ENCODE results near the gene DLX3. TPM values are rescaled to one million over a fixed set of nuclear protein-coding genes. Genes with fewer than 3 reads are reported as not detected.

DLX3 gene
- total RNA-seq, 1 experiment from 2014 or later, result 1.2 TPM

- Histone ChIP-seq H3T11ph (ENCODE audit: low read length) (no peak overlapping the region), H3K9ac (ENCODE audit: extremely low read depth, insufficient read length, low read length) (no peak overlapping the region), H3K23me2 (ENCODE audit: insufficient read length, low read depth, low read length, poor library complexity, severe bottlenecking) (no peaks in the 10 kb centered on the region), H3K23ac (ENCODE audit: insufficient read length, low read depth, low read length) (no peak overlapping the region), H2BK12ac (ENCODE audit: insufficient read length, low read depth, low read length) (no peak overlapping the region), H2BK5ac (ENCODE audit: insufficient read length, low read length) (no peak overlapping the region), H3K18ac (ENCODE audit: insufficient read length, low read depth, low read length) (no peak overlapping the region), H2BK20ac (ENCODE audit: low read depth, low read length, poor library complexity, severe bottlenecking) (no peak overlapping the region), H3K27ac (ENCODE audit: insufficient read length, low read depth, low read length) (no peak overlapping the region), H3K79me2 (ENCODE audit: insufficient read depth, low read length) (no peaks in the 10 kb centered on the region), H4K91ac (ENCODE audit: insufficient read length, low read depth, low read length) (no peak overlapping the region), H2AK5ac (ENCODE audit: insufficient read length, low read length) (no peak overlapping the region), H3K4me2 (ENCODE audit: insufficient read depth, insufficient read length, low read length) (no peak overlapping the region), H3K79me1 (ENCODE audit: insufficient read depth, low read depth, low read length, poor library complexity, severe bottlenecking) (no peaks in the 10 kb centered on the region), H3K4me1 (ENCODE audit: insufficient read depth, low read length) (peaks cover 6% of the 10 kb centered on the region; the same call in 1 of the 2 replicates), H3K9me3 (ENCODE audit: control insufficient read depth, low read depth, low read length) (no peaks in the 10 kb centered on the region), H3K56ac (ENCODE audit: insufficient read length, low read depth, low read length) (no peak overlapping the region), H3K27me3 (ENCODE audit: insufficient read depth, low read length) (no peaks in the 10 kb centered on the region), H3K4ac (ENCODE audit: low read depth, low read length) (no peak overlapping the region), H2BK15ac (ENCODE audit: low read depth, low read length) (no peak overlapping the region), H4K5ac (ENCODE audit: insufficient read length, low read depth, low read length) (no peak overlapping the region), H3K14ac (ENCODE audit: insufficient read depth, low read length) (peak overlapping the region; percentile 16; the same call in 1 of the 2 replicates), H2AFZ (ENCODE audit: low read length) (no peak overlapping the region), H4K20me1 (ENCODE audit: control insufficient read depth, insufficient read depth, insufficient read length) (no peaks in the 10 kb centered on the region), H4K8ac (replicated peaks; ENCODE audit: insufficient read length, low read depth, low read length) (no peak overlapping the region), H2BK120ac (ENCODE audit: low read depth, low read length, poor library complexity, severe bottlenecking) (no peak overlapping the region)
- TF ChIP-seq, protein P1, sequence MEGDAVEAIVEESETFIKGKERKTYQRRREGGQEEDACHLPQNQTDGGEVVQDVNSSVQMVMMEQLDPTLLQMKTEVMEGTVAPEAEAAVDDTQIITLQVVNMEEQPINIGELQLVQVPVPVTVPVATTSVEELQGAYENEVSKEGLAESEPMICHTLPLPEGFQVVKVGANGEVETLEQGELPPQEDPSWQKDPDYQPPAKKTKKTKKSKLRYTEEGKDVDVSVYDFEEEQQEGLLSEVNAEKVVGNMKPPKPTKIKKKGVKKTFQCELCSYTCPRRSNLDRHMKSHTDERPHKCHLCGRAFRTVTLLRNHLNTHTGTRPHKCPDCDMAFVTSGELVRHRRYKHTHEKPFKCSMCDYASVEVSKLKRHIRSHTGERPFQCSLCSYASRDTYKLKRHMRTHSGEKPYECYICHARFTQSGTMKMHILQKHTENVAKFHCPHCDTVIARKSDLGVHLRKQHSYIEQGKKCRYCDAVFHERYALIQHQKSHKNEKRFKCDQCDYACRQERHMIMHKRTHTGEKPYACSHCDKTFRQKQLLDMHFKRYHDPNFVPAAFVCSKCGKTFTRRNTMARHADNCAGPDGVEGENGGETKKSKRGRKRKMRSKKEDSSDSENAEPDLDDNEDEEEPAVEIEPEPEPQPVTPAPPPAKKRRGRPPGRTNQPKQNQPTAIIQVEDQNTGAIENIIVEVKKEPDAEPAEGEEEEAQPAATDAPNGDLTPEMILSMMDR (conservative IDR thresholded peaks at IDR 0.05), result no peak
- WGBS (ENCODE audit: extremely low coverage, insufficient read length, low lambda C conversion rate), result no CpG with 5 or more reads among the region's 7 CpGs
- H3K4me1 Mint-ChIP-seq, result peaks cover 23 to 29% of the 10 kb centered on the region in 2 experiments
- H3K27ac Mint-ChIP-seq, result no peak overlapping the region
- H3K36me3 Mint-ChIP-seq (ENCODE audit: insufficient read depth in 1 of 3, low read depth in 3 of 3), result no peaks in the 10 kb centered on the region
- H3K9me3 Mint-ChIP-seq, result no peaks in the 10 kb centered on the region
- no peak for DNase-seq
- peaks cover 12% of the 10 kb centered on the region for H3K27me3 Mint-ChIP-seq (ENCODE audit: low read depth)
- H3K4me3 Mint-ChIP-seq, result no peak overlapping the region
Measured at GRCh38 chr17:50029185-50029584, 34.2 kb upstream of the DLX3 start.
